B cell (primary cell): ENCODE measurements around the gene CCDC88C. TPM values are rescaled to one million over a fixed set of nuclear protein-coding genes. Genes with fewer than 3 reads are reported as not detected.

Source experiments
- ATAC-seq: fragments of 200-7000 bp; cut with Tn5 transposase; one replicate; pipeline ENCODE4 v1.10.0; 2021; ENCODE audit warnings: low read depth, mild to moderate bottlenecking, moderate number of reproducible peaks, moderate library complexity
- CTCF ChIA-PET: fragments of 350-600 bp; sonication (Branson Sonifier 250); formaldehyde crosslinking; loops from one replicate; lab custom pipeline; 2021; ENCODE audit warnings: antibody characterized with exemption, inconsistent platforms; lab: Charles Lee
- POLR2A ChIA-PET: fragments of 350-600 bp; sonication (Branson Sonifier 250); formaldehyde crosslinking; loops from one replicate; lab custom pipeline; 2021; ENCODE audit warnings: antibody characterized with exemption; lab: Charles Lee
- DNase-seq: peaks from one replicate; pipeline ENCODE4 v3.0.0; 2013
- H2AFZ ChIP-seq: 2 replicates; pipeline ENCODE4 v1.6.1; 2012; ENCODE audit warnings: mild to moderate bottlenecking, low read depth, low read length; ENCODE audit not compliant: insufficient read depth, poor library complexity, severe bottlenecking
- H3K27ac ChIP-seq, 2 donors: 1 replicate in 1 of 2; 2 replicates in 1 of 2; pipeline ENCODE4 v1.5.1; 2012 to 2013; ENCODE audit warnings: low read length in 2 of 2, mild to moderate bottlenecking in 2 of 2, moderate library complexity in 1 of 2
- H3K27me3 ChIP-seq, 4 experiments: fragments of 200-600 bp in 1 of 4; sonication (generic) in 1 of 4; replicated peaks in 1 of 4; 1 replicate in 2 of 4; 2 replicates in 2 of 4; pipeline versions ENCODE4 v1.6.1 to v1.7.0; 2013 to 2016; ENCODE audit warnings: low read length in 3 of 4, mild to moderate bottlenecking in 2 of 4, mixed read lengths in 1 of 4, moderate library complexity in 1 of 4; ENCODE audit not compliant: insufficient read depth in 4 of 4, control insufficient read depth in 3 of 4; ENCODE audit errors: control extremely low read depth in 1 of 4
- H3K36me3 ChIP-seq, 2 experiments: replicated peaks in 1 of 2; 1 replicate in 1 of 2; 2 replicates in 1 of 2; pipeline versions ENCODE4 v1.6.1 to v1.7.1; 2013; ENCODE audit warnings: low read length in 1 of 2; ENCODE audit not compliant: insufficient read depth in 2 of 2, control insufficient read depth in 1 of 2; ENCODE audit errors: control extremely low read depth in 1 of 2, extremely low read depth in 1 of 2
- H3K4me1 ChIP-seq, 2 donors: fragments of 200-600 bp in 1 of 2; sonication (generic) in 1 of 2; 1 replicate in 1 of 2; 2 replicates in 1 of 2; pipeline versions ENCODE4 v1.5.1 to v1.6.1; 2013 to 2017; ENCODE audit warnings: low read length in 2 of 2; ENCODE audit not compliant: control insufficient read depth in 2 of 2, insufficient read depth in 2 of 2
- H3K4me2 ChIP-seq: replicated peaks from 2 replicates; pipeline ENCODE3; 2012; ENCODE audit warnings: mild to moderate bottlenecking, low read depth, low read length; ENCODE audit not compliant: poor library complexity, severe bottlenecking
- H3K4me3 ChIP-seq, 5 experiments: fragments of 200-600 bp in 1 of 5; sonication (generic) in 1 of 5; 1 replicate in 3 of 5; 2 replicates in 2 of 5; pipeline versions ENCODE4 v1.5.1 to v1.7.0; 2011 to 2016; ENCODE audit warnings: low read length in 4 of 5, mild to moderate bottlenecking in 4 of 5, low read depth in 2 of 5, control low read depth in 1 of 5, moderate library complexity in 1 of 5; ENCODE audit not compliant: insufficient read depth in 1 of 5; ENCODE audit errors: control extremely low read depth in 1 of 5, extremely low read depth in 1 of 5
- H3K79me2 ChIP-seq: fragments of 200-600 bp; sonication (generic); one replicate; pipeline ENCODE4 v1.6.0; 2016; ENCODE audit warnings: low read length; ENCODE audit not compliant: control insufficient read depth, insufficient read depth
- H3K9ac ChIP-seq: fragments of 200-600 bp; sonication (generic); 2 replicates; pipeline ENCODE4 v1.6.1; 2017; ENCODE audit warnings: mild to moderate bottlenecking, low read length, moderate library complexity
- H3K9me3 ChIP-seq, 3 donors: one replicate each; pipeline versions ENCODE4 v1.6.1 to v1.7.1; 2013; ENCODE audit warnings: low read length in 2 of 3; ENCODE audit not compliant: control insufficient read depth in 2 of 3, insufficient read depth in 1 of 3; ENCODE audit errors: control extremely low read depth in 1 of 3
- H4K20me1 ChIP-seq: 2 replicates; pipeline ENCODE4 v1.6.0; 2012; ENCODE audit warnings: mild to moderate bottlenecking, low read length; ENCODE audit not compliant: insufficient read depth, control insufficient read depth, poor library complexity, severe bottlenecking
- H3K27ac Mint-ChIP-seq: one replicate; pipeline ENCODE4 v1.8.0; 2021; ENCODE audit warnings: mixed read lengths
- H3K27me3 Mint-ChIP-seq: one replicate; pipeline ENCODE4 v1.8.0; 2021; ENCODE audit warnings: mixed read lengths
- H3K4me1 Mint-ChIP-seq: one replicate; pipeline ENCODE4 v1.8.0; 2021; ENCODE audit warnings: mixed read lengths
- H3K4me3 Mint-ChIP-seq: one replicate; pipeline ENCODE4 v1.8.0; 2021; ENCODE audit warnings: mixed read lengths
- H3K9me3 Mint-ChIP-seq: one replicate; pipeline ENCODE4 v1.8.0; 2022; ENCODE audit warnings: mixed read lengths; ENCODE audit not compliant: insufficient read depth
- CTCF ChIP-seq: fragments of 200-600 bp; IDR thresholded peaks from one replicate; pipeline ENCODE4 v1.8.0; 2022; ENCODE audit warnings: antibody characterized with exemption, mild to moderate bottlenecking
- EZH2 ChIP-seq: IDR thresholded peaks from 2 replicates; pipeline ENCODE4 v1.6.1; 2012; ENCODE audit warnings: borderline replicate concordance, low read depth, mild to moderate bottlenecking, moderate library complexity, low read length; ENCODE audit not compliant: insufficient read depth, poor library complexity, severe bottlenecking
- WGBS: methylation state at CpG from one replicate; pipeline ENCODE4 v1.1.5; 2013; ENCODE audit warnings: missing lambda C conversion rate; ENCODE audit not compliant: insufficient coverage; 5-methylcytosine and 5-hydroxymethylcytosine counted together
- intact Hi-C: fragments of 100-400 bp; cut with micrococcal nuclease; formaldehyde crosslinking; loops from one replicate; pipeline ENCODE4 v1.10.0; 2022
- polyA plus RNA-seq: library from polyadenylated mRNA; depleted of rRNA; stranded (reverse); fragments of >200 nt; gene quantifications from 2 replicates; pipeline ENCODE4 v1.2.3, GENCODE V29; 2012
- total RNA-seq, 2 donors: library from RNA; stranded (reverse); fragments of 120-200 nt in 1 of 2; gene quantifications; 1 replicate in 1 of 2; 2 replicates in 1 of 2; pipeline versions ENCODE4 v1.2.3 to v1.2.4, GENCODE V29; 2013 to 2022

The CCDC88C gene
- total and polyA plus RNA-seq, 2 donors (not counting 1 experiment from before 2014, with no cell fraction given): 98.7 to 181 TPM

GRCh38 chr14:91385697-91386096, 31.9 kb downstream of the CCDC88C start:
- no peak overlapping the region for H3K4me3 ChIP-seq
- H2AFZ ChIP-seq: no peak overlapping the region
- intact Hi-C loops: no loop called here
- H3K27ac Mint-ChIP-seq: no peak overlapping the region
- no peak overlapping the region for H3K27ac ChIP-seq
- no peaks in the 10 kb centered on the region for H3K9me3 Mint-ChIP-seq
- peaks cover 53 to 75% of the 10 kb centered on the region in 2 donors for H3K4me1 ChIP-seq
- no peaks in the 10 kb centered on the region for H3K27me3 Mint-ChIP-seq
- H3K36me3 ChIP-seq: peaks cover 2 to 25% of the 10 kb centered on the region in 2 experiments
- no peaks in the 10 kb centered on the region for H3K27me3 ChIP-seq
- TF ChIP-seq EZH2: no peak
- no peak for TF ChIP-seq CTCF
- ChIA-PET CTCF (interaction anchor here (0.6 kb wide), 1 partner anchor 30 kb away, joined by 3 read pairs; no protein-coding TSS in a partner anchor), POLR2A (no interaction called here)
- peaks cover 84% of the 10 kb centered on the region for H3K4me1 Mint-ChIP-seq
- no peak overlapping the region for H3K4me3 Mint-ChIP-seq
- peaks cover 100% of the 10 kb centered on the region for H3K79me2 ChIP-seq
- peaks cover 99% of the 10 kb centered on the region for H4K20me1 ChIP-seq
- no peak overlapping the region for H3K9ac ChIP-seq
- ATAC-seq (no peak), DNase-seq (no peak)
- no peak overlapping the region for H3K4me2 ChIP-seq
- H3K9me3 ChIP-seq: no peaks in the 10 kb centered on the region

- Histone ChIP-seq H2AFZ (no peak overlapping the region), H3K27ac (no peak overlapping the region), H3K4me3 (no peak overlapping the region), H4K20me1 (peaks cover 98% of the 10 kb centered on the region), H3K4me1 (peaks cover 53 to 75% of the 10 kb centered on the region in 2 donors), H3K4me2 (no peak overlapping the region), H3K36me3 (peaks cover 2 to 23% of the 10 kb centered on the region in 2 experiments), H3K9ac (no peak overlapping the region), H3K9me3 (no peaks in the 10 kb centered on the region), H3K27me3 (no peaks in the 10 kb centered on the region), H3K79me2 (peaks cover 100% of the 10 kb centered on the region)
- Mint-ChIP-seq H3K27ac (no peak overlapping the region), H3K4me3 (no peak overlapping the region), H3K9me3 (no peaks in the 10 kb centered on the region), H3K27me3 (no peaks in the 10 kb centered on the region), H3K4me1 (peaks cover 84% of the 10 kb centered on the region)
- TF ChIP-seq CTCF (no peak), EZH2 (no peak)
- ATAC-seq (no peak), DNase-seq (no peak)
- POLR2A ChIA-PET: no interaction called here
- CTCF ChIA-PET: no interaction called here
- intact Hi-C loops: no loop called here
- whole genome bisulfite sequencing: 95% methylated on average over 8 of the region's 9 CpGs
Measured at GRCh38 chr14:91385224-91385623, 32.4 kb downstream of the CCDC88C start.
